DND-41 (cell line): ENCODE results near the gene DNAH2.

ENCODE experiments used
- ATAC-seq: fragments of 200-7000 bp; cut with Tn5 transposase; 3 replicates; pipeline ENCODE4 v1.9.1; 2021; ENCODE audit warnings: low read depth; ENCODE audit not compliant: insufficient read depth
- DNase-seq: peaks from one replicate; pipeline ENCODE4 v3.0.0-alpha.2; 2020
- H2AFZ ChIP-seq: 2 replicates; pipeline ENCODE4 v1.6.0; 2012; ENCODE audit warnings: low read depth, low read length
- H3K27ac ChIP-seq: 2 replicates; pipeline ENCODE4 v1.5.1; 2012; ENCODE audit warnings: low read length, inconsistent platforms
- H3K27me3 ChIP-seq: fragments of 200-600 bp; sonication (generic); 2 replicates; pipeline ENCODE4 v1.6.0; 2012; ENCODE audit warnings: low read length, mild to moderate bottlenecking, inconsistent platforms; ENCODE audit not compliant: insufficient read depth, poor library complexity
- H3K36me3 ChIP-seq: 2 replicates; pipeline ENCODE4 v1.5.1; 2012; ENCODE audit warnings: low read length, inconsistent platforms; ENCODE audit not compliant: insufficient read depth
- H3K4me1 ChIP-seq: 2 replicates; pipeline ENCODE4 v1.5.1; 2012; ENCODE audit warnings: mild to moderate bottlenecking, low read length; ENCODE audit not compliant: insufficient read depth
- H3K4me2 ChIP-seq: 2 replicates; pipeline ENCODE4 v1.6.0; 2012; ENCODE audit warnings: mild to moderate bottlenecking, moderate library complexity, low read length, inconsistent platforms; ENCODE audit not compliant: insufficient read depth
- H3K4me3 ChIP-seq, 2 experiments: fragments of 200-600 bp in 1 of 2; shearing (Covaris generic) in 1 of 2; 2 replicates each; pipeline ENCODE4 v1.5.1; 2012 to 2016; ENCODE audit warnings: inconsistent platforms in 2 of 2, low read length in 2 of 2, mild to moderate bottlenecking in 2 of 2, low read depth in 1 of 2, moderate library complexity in 1 of 2
- H3K79me2 ChIP-seq: 2 replicates; pipeline ENCODE4 v1.6.0; 2012; ENCODE audit warnings: low read length, inconsistent platforms; ENCODE audit not compliant: insufficient read depth
- H3K9ac ChIP-seq: 2 replicates; pipeline ENCODE4 v1.6.0; 2012; ENCODE audit warnings: low read depth, mild to moderate bottlenecking, inconsistent platforms, low read length, moderate library complexity
- H3K9me3 ChIP-seq: 2 replicates; pipeline ENCODE4 v1.5.1; 2012; ENCODE audit warnings: low read length, moderate library complexity, mild to moderate bottlenecking, inconsistent platforms; ENCODE audit not compliant: insufficient read depth, severe bottlenecking
- H4K20me1 ChIP-seq: 2 replicates; pipeline ENCODE4 v1.6.0; 2012; ENCODE audit warnings: low read length; ENCODE audit not compliant: insufficient read depth
- CTCF ChIP-seq: IDR thresholded peaks from 2 replicates; pipeline ENCODE4 v1.5.1; 2012; ENCODE audit warnings: borderline replicate concordance, low read length, moderate library complexity, mild to moderate bottlenecking; ENCODE audit not compliant: poor library complexity, severe bottlenecking; ENCODE audit errors: extremely low read depth
- EZH2 ChIP-seq: IDR thresholded peaks from 3 replicates; pipeline ENCODE4 v1.6.1; 2012; ENCODE audit warnings: borderline replicate concordance, low read depth, mild to moderate bottlenecking, moderate library complexity, low read length, inconsistent platforms; ENCODE audit not compliant: severe bottlenecking

Gene DNAH2

GRCh38 chr17:7837408-7838088 lies 120.0 kb downstream of the DNAH2 start:
- Histone ChIP-seq H4K20me1 (peaks cover 22% of the 10 kb centered on the region), H3K4me1 (peaks cover 80% of the 10 kb centered on the region), H3K27ac (no peak overlapping the region), H3K9ac (no peak overlapping the region; the same call in 1 of the 2 replicates), H3K27me3 (peaks cover 48% of the 10 kb centered on the region), H3K9me3 (no peaks in the 10 kb centered on the region), H3K79me2 (no peaks in the 10 kb centered on the region), H3K4me3 (peak overlapping the region in 1 of 2 experiments; percentile 64; a peak in 1 of 4 replicates), H3K4me2 (peak overlapping the region; percentile 90), H3K36me3 (no peaks in the 10 kb centered on the region), H2AFZ (no peak overlapping the region)
- DNase-seq = no peak
- TF ChIP-seq CTCF (no peak), EZH2 (no peak)
- no peak for ATAC-seq

DNA sequence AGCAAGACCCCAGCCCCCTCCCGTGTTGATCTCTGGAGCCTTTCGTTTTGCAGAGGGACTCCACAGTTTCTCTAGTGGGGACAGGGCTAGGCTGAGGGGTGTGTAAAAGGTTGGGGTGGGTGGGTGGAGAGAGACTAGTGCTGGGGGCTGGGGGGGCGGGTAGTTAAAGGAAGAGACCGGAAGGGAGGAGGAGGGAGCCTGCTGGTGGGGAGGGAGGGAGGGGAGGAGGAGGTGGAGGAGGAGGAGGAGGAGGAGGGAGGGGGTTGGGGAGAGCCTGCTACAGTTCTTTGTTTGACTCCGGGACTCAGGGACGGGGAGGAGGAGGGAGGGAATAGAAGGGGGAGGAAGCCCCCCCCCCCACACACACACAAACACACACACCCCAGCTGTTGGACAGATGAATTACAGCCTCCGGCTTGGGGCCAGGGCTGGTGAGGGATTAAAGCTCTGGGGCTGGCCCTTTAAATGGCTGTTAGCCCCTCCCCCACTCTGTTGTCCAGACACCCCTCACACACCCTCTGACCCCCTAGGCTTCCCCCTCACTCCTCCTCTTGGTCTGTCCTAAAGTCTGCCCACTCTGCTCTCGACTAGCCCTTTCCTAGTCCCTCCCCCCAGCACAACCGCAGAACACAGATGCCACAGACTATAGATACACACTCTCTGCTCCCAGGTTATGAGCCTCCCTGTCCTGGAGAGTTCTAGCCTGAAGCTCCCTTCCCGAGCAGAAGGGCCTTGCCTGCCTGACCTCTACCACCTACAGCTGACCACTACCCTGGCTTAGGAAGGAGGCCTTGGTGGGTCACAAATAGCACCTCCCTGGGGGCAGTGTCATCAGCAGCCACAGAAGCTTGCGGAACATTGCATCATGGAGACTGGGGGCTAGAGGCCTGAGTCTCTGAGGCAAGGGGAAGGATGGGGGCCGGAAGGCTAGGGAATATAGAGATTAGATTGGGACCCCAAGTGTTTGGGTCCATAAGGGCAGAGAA lies 120.8 kb downstream of the DNAH2 start:
- ATAC-seq (no peak), DNase-seq (peak; percentile 62)
- Histone ChIP-seq H3K36me3 (no peaks in the 10 kb centered on the region), H3K4me2 (peak overlapping the region; percentile 90; the same call in 1 of the 2 replicates), H3K27ac (no peak overlapping the region), H3K9ac (no peak overlapping the region), H3K79me2 (no peaks in the 10 kb centered on the region), H2AFZ (no peak overlapping the region), H4K20me1 (peaks cover 25% of the 10 kb centered on the region), H3K27me3 (peaks cover 49% of the 10 kb centered on the region), H3K4me3 (peak overlapping the region in 1 of 2 experiments; percentile 8; a peak in 1 of 4 replicates), H3K4me1 (peaks cover 82% of the 10 kb centered on the region), H3K9me3 (no peaks in the 10 kb centered on the region)
- TF ChIP-seq EZH2 (no peak), CTCF (no peak)

DNA sequence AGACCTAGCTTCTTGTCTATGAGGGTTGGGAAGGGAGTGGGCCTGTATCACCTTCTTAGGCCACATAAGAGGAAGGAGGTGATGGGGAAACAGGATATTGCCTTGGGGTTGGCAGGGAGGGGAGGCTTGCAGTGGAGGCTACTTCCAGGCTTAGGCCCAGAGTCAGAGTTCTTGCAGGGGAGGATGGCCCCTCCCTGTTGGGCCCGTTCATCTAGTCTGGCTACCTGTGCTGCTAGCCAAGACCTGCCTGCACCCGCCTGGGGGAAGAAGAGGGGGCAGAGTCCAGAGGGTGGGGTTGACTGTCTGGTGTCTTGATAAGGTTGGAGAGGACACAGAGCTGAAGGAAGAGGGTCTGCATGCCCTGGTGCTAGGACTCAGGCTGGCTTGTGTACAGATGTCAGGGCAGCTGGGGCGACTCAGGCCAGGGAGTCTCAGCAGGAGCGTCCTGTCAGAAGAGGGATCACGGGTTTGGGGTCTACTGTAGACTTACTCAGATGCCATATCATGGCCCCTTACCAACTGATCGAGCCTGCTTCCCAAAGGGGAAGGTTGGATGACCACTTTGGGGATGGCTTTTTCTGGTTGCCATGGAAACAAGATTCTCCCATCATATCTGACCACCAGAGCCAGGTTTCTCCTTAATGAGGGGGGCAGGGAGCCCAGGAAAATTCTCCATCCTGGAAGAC lies 121.8 kb downstream of the DNAH2 start:
- DNase-seq = no peak
- no peak for ATAC-seq
- H3K27ac ChIP-seq = no peak overlapping the region
- H3K9ac ChIP-seq = no peak overlapping the region
- no peaks in the 10 kb centered on the region for H3K79me2 ChIP-seq
- no peak for TF ChIP-seq CTCF
- TF ChIP-seq EZH2 = no peak
- no peak overlapping the region for H3K4me2 ChIP-seq
- H3K4me1 ChIP-seq = peaks cover 82% of the 10 kb centered on the region
- H3K4me3 ChIP-seq = no peak overlapping the region
- no peak overlapping the region for H2AFZ ChIP-seq
- peaks cover 29% of the 10 kb centered on the region for H4K20me1 ChIP-seq
- H3K36me3 ChIP-seq = no peaks in the 10 kb centered on the region
- no peaks in the 10 kb centered on the region for H3K9me3 ChIP-seq
- peaks cover 49% of the 10 kb centered on the region for H3K27me3 ChIP-seq
